HepG2 (cell line): ENCODE data around the gene F8. TPM values are rescaled to one million over a fixed set of nuclear protein-coding genes. Genes with fewer than 3 reads are reported as not detected.

Experiments used
- ATAC-seq: fragments of 200-7000 bp; cut with Tn5 transposase; 3 replicates; pipeline ENCODE4 v1.9.1; 2020; ENCODE audit warnings: mild to moderate bottlenecking, moderate library complexity
- BruUV-seq: library from RNA; stranded (reverse); fragments of 400-500 nt; replicated peaks from 2 replicates; lab custom pipeline; 2021; lab: Mats Ljungman, UMichigan
- CTCF ChIA-PET: fragments of 300-600 bp; formaldehyde crosslinking; extraction: SDS; loops from one replicate; lab custom pipeline; 2021; ENCODE audit warnings: low total read pairs, inconsistent platforms, low intra/inter-chr PET ratio; lab: Yijun Ruan, JAX
- POLR2A ChIA-PET: fragments of 350-600 bp; sonication (Branson Sonifier 250); formaldehyde crosslinking; loops from one replicate; lab custom pipeline; 2020; ENCODE audit warnings: antibody characterized with exemption, inconsistent platforms; lab: Yijun Ruan, JAX
- DNase-seq: peaks from one replicate; pipeline ENCODE4 v3.0.0-alpha.2; 2015; ENCODE audit warnings: low spot score
- FAIRE-seq: peaks from 3 replicates; lab custom pipeline; 2011; peaks lifted over from hg19 to GRCh38; lab: Jason Lieb, UNC
- H2AFZ ChIP-seq: one replicate; pipeline ENCODE4 v1.6.1; 2011; ENCODE audit warnings: low read length, inconsistent platforms
- H3K27ac ChIP-seq: fragments of 300-600 bp; 3 replicates; pipeline ENCODE4 v1.8.0; 2011; ENCODE audit warnings: mixed run types, mild to moderate bottlenecking, mixed read lengths, low read length, inconsistent platforms; ENCODE audit not compliant: insufficient read depth; ENCODE audit errors: extremely low read length
- H3K27me3 ChIP-seq, 2 experiments: fragments of 200-600 bp in 1 of 2; 2 replicates in 1 of 2; 3 replicates in 1 of 2; pipeline versions ENCODE4 v1.6.0 to v1.8.0; 2011; ENCODE audit warnings: low read length in 2 of 2, mild to moderate bottlenecking in 2 of 2, moderate library complexity in 2 of 2, inconsistent platforms in 1 of 2; ENCODE audit not compliant: insufficient read depth in 2 of 2, control insufficient read depth in 1 of 2
- H3K36me3 ChIP-seq, 2 experiments: fragments of 200-600 bp in 1 of 2; replicated peaks in 1 of 2; 2 replicates in 1 of 2; 3 replicates in 1 of 2; pipeline versions ENCODE4 v1.5.1 to v1.8.0; 2011; ENCODE audit warnings: low read length in 2 of 2, inconsistent platforms in 1 of 2; ENCODE audit not compliant: insufficient read depth in 2 of 2, control insufficient read depth in 1 of 2
- H3K4me1 ChIP-seq: 2 replicates; pipeline ENCODE4 v1.5.1; 2012; ENCODE audit warnings: low read length, inconsistent platforms; ENCODE audit not compliant: insufficient read depth
- H3K4me2 ChIP-seq: 2 replicates; pipeline ENCODE4 v1.6.0; 2011; ENCODE audit warnings: low read depth, low read length, inconsistent platforms
- H3K4me3 ChIP-seq, 3 experiments: fragments of 200-600 bp in 1 of 3; sonication (generic), shearing (Covaris generic) in 1 of 3; replicated peaks in 1 of 3; 2 replicates each; pipeline ENCODE4 v1.5.1; 2011 to 2016; ENCODE audit warnings: low read length in 3 of 3, inconsistent platforms in 2 of 3, low read depth in 2 of 3, mild to moderate bottlenecking in 2 of 3, control low read depth in 1 of 3, mixed read lengths in 1 of 3; ENCODE audit not compliant: insufficient read depth in 1 of 3
- H3K79me2 ChIP-seq: one replicate; pipeline ENCODE4 v1.6.1; 2011; ENCODE audit warnings: low read length, inconsistent platforms; ENCODE audit not compliant: insufficient read depth
- H3K9ac ChIP-seq: 2 replicates; pipeline ENCODE4 v1.6.0; 2011; ENCODE audit warnings: mild to moderate bottlenecking, low read depth, low read length, inconsistent platforms; ENCODE audit not compliant: insufficient read depth
- H3K9me3 ChIP-seq: 2 replicates; pipeline ENCODE4 v1.5.1; 2012; ENCODE audit warnings: mild to moderate bottlenecking, low read length
- H4K20me1 ChIP-seq: 2 replicates; pipeline ENCODE4 v1.6.0; 2011; ENCODE audit warnings: inconsistent platforms, mild to moderate bottlenecking, low read length, moderate library complexity; ENCODE audit not compliant: insufficient read depth
- CC2D1A ChIP-seq: sonication (generic); formaldehyde crosslinking; IDR thresholded peaks from 2 replicates; pipeline ENCODE4 v1.8.1; 2023; ENCODE audit warnings: mild to moderate bottlenecking, missing genetic modification reagents
- EED ChIP-seq: sonication (generic); formaldehyde crosslinking; IDR thresholded peaks from 2 replicates; pipeline ENCODE4 v1.5.0; 2020; ENCODE audit warnings: mild to moderate bottlenecking, missing genetic modification reagents
- PAF1 ChIP-seq: IDR thresholded peaks from 2 replicates; pipeline ENCODE4 v1.6.1; 2016; ENCODE audit warnings: missing genetic modification reagents, missing compliant biosample characterization
- RARA ChIP-seq: IDR thresholded peaks from 2 replicates; pipeline ENCODE4 v1.6.1; 2016; ENCODE audit warnings: missing genetic modification reagents, missing compliant biosample characterization
- TBL1XR1 ChIP-seq: fragments of 150-350 bp; IDR thresholded peaks from 2 replicates; pipeline ENCODE4 v1.6.1; 2014; ENCODE audit warnings: borderline replicate concordance, low read length; ENCODE audit not compliant: partially characterized antibody
- TSC22D2 ChIP-seq: sonication (generic); formaldehyde crosslinking; IDR thresholded peaks from 2 replicates; pipeline ENCODE4 v1.5.1; 2020; ENCODE audit warnings: missing genetic modification reagents, mild to moderate bottlenecking, borderline replicate concordance
- ZNF251 ChIP-seq: sonication (generic); formaldehyde crosslinking; IDR thresholded peaks from 2 replicates; pipeline ENCODE4 v1.9.0; 2021; ENCODE audit warnings: mild to moderate bottlenecking, missing genetic modification reagents
- ZNF576 ChIP-seq: sonication (generic); formaldehyde crosslinking; IDR thresholded peaks from 2 replicates; pipeline ENCODE4 v1.4.0; 2020; ENCODE audit warnings: mild to moderate bottlenecking, missing genetic modification reagents
- ZNF704 ChIP-seq: sonication (generic); formaldehyde crosslinking; IDR thresholded peaks from 2 replicates; pipeline ENCODE4 v1.8.1; 2023; ENCODE audit warnings: mild to moderate bottlenecking, inconsistent platforms, moderate library complexity, missing genetic modification reagents, borderline replicate concordance
- ZNF724P ChIP-seq: sonication (generic); formaldehyde crosslinking; IDR thresholded peaks from 2 replicates; pipeline ENCODE4 v1.8.0; 2022; ENCODE audit warnings: missing genetic modification reagents, borderline replicate concordance
- WGBS: methylation state at CpG from one replicate; pipeline ENCODE4 v1.1.6; 2017; ENCODE audit warnings: low lambda C conversion rate; 5-methylcytosine and 5-hydroxymethylcytosine counted together
- in situ Hi-C: cut with HindIII; loops from 2 replicates; pipeline ENCODE4 v1.10.0; 2017; ENCODE audit warnings: low pct_unique_long_range_greater_than_20kb; ENCODE audit not compliant: extremely low pct_ligation_motif_present
- intact Hi-C: fragments of 100-400 bp; cut with micrococcal nuclease; formaldehyde crosslinking; loops from one replicate; pipeline ENCODE4 v1.10.0; 2022; ENCODE audit not compliant: unreplicated experiment
- polyA plus RNA-seq, 8 experiments: library from polyadenylated mRNA; depleted of rRNA in 3 of 8; stranded (reverse) in 7 of 8; unstranded in 1 of 8; fragments of >200 nt; fragmentation: Illumina TruSeq in 4 of 8; extraction: Trizol in 4 of 8; gene quantifications; 2 replicates each; pipeline versions ENCODE4 v1.2.1 to v1.2.3, GENCODE V29; 2011 to 2016; ENCODE audit warnings: low read depth in 4 of 8, missing spikeins in 1 of 8, mixed read lengths in 1 of 8; ENCODE audit not compliant: insufficient read depth in 1 of 8
- total RNA-seq, 5 experiments: library from RNA; depleted of rRNA; stranded (reverse); fragments of >200 nt; fragmentation: Illumina TruSeq; extraction: Trizol; gene quantifications; 2 replicates each; pipeline ENCODE4 v1.2.3, GENCODE V29; 2016; ENCODE audit warnings: low read depth in 1 of 5

The F8 gene
- total and polyA plus RNA-seq, 2 of the 13 experiments (the other 11 are each of a cell fraction or from before 2014, with no cell fraction given): 0.29 to 0.61 TPM

GRCh38 chrX:155005190-155005589, 17.3 kb downstream of the F8 start:
- no peak overlapping the region for H3K4me3 ChIP-seq
- in situ Hi-C loops: no loop called here
- 100% methylated on average over 2 of the region's 2 CpGs for WGBS
- H4K20me1 ChIP-seq: no peaks in the 10 kb centered on the region
- intact Hi-C loops: no loop called here
- no peak for DNase-seq
- H3K27me3 ChIP-seq: no peaks in the 10 kb centered on the region
- H3K4me2 ChIP-seq: no peak overlapping the region
- TF ChIP-seq ZNF724P (no peak), TBL1XR1 (no peak), ZNF576 (no peak), EED (CRISPR knock-in tag) (no peak)
- TF ChIP-seq, all 625 proteins: peak for 0
- H2AFZ ChIP-seq: no peak overlapping the region
- H3K27ac ChIP-seq: no peak overlapping the region
- H3K79me2 ChIP-seq: no peaks in the 10 kb centered on the region
- FAIRE-seq (no peak), ATAC-seq (no peak)
- POLR2A ChIA-PET: no interaction called here
- H3K9me3 ChIP-seq: no peaks in the 10 kb centered on the region
- H3K9ac ChIP-seq: no peak overlapping the region
- no peaks in the 10 kb centered on the region for H3K36me3 ChIP-seq
- no TSS peak for BruUV-seq
- CTCF ChIA-PET: no interaction called here
- H3K4me1 ChIP-seq: peaks cover 20% of the 10 kb centered on the region

GRCh38 chrX:155001873-155002272, 20.6 kb downstream of the F8 start:
- no peak for FAIRE-seq
- POLR2A ChIA-PET: no interaction called here
- H2AFZ ChIP-seq: no peak overlapping the region
- CTCF ChIA-PET: no interaction called here
- TF ChIP-seq TSC22D2 (CRISPR knock-in tag) (no peak), ZNF704 (CRISPR knock-in tag) (no peak), ZNF251 (CRISPR knock-in tag) (no peak), RARA (CRISPR knock-in tag) (no peak), PAF1 (CRISPR knock-in tag) (no peak), CC2D1A (CRISPR knock-in tag) (no peak)
- TF ChIP-seq, all 625 proteins: peak for 0
- H3K9ac ChIP-seq: no peak overlapping the region
- WGBS: 68% methylated on average over 4 of the region's 4 CpGs
- BruUV-seq: no TSS peak
- no peak overlapping the region for H3K4me2 ChIP-seq
- DNase-seq (no peak), ATAC-seq (no peak)
- H3K27ac ChIP-seq: no peak overlapping the region
- in situ Hi-C loops: no loop called here
- intact Hi-C loops: no loop called here
- no peaks in the 10 kb centered on the region for H3K36me3 ChIP-seq
- H3K79me2 ChIP-seq: no peaks in the 10 kb centered on the region
- H4K20me1 ChIP-seq: no peaks in the 10 kb centered on the region
- no peaks in the 10 kb centered on the region for H3K9me3 ChIP-seq
- H3K4me3 ChIP-seq: no peak overlapping the region
- H3K27me3 ChIP-seq: no peaks in the 10 kb centered on the region
- peaks cover 7% of the 10 kb centered on the region for H3K4me1 ChIP-seq
